Measurements from ENCODE around the gene INPPL1.
A peak's percentile ranks its signal among the peaks of the same experiment; 100 is the strongest.

INPPL1 gene

DNA sequence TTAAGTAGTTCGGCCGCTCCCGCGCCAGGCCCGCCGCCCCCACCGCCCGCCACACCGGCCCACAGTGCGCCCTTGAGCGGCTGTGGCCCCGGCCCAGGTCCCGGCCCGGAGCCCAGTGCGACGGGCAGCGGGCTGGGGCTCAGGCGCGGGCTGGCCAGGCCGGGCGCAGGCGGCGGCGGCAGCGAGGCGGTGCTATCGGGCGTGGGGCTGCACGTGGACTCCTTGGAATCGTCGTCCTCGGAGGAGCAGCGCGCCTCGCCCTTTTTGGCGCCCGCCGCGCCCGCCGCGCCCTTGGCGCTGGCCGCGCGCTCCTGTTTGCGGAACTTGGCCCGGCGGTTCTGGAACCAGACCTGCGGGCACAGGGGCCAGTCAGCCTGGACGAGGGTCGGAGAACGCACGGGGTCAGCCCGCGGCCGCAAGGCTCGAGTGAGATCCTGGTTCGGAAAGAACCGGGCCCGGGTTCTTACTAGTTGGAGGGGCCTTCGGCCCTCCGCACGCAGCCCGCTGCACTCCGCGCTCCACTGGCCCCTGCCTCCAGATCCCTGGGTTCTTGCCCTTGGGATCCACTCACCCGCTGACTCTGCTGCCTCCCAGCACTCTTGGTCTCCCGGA is 15.4 kb downstream of the INPPL1 start:
- peak overlapping the region; percentile 92 for H3K27ac Mint-ChIP-seq
- peaks cover 45 to 48% of the 10 kb centered on the region in 2 donors for H3K27me3 Mint-ChIP-seq
- DNase-seq (no peak), ATAC-seq (replicated peaks) (peak; percentile 23 to 35)
- peaks cover 21% of the 10 kb centered on the region in 2 donors for H3K36me3 Mint-ChIP-seq
- no peaks in the 10 kb centered on the region for H3K9me3 Mint-ChIP-seq
- peak overlapping the region; percentile 83 to 86 for H3K4me3 Mint-ChIP-seq
- H3K4me1 Mint-ChIP-seq = peaks cover 23 to 40% of the 10 kb centered on the region in 2 donors

- Mint-ChIP-seq H3K36me3 (peaks cover 17 to 21% of the 10 kb centered on the region in 2 donors), H3K4me3 (peak overlapping the region; percentile 80 to 86), H3K27ac (peak overlapping the region; percentile 92), H3K4me1 (peaks cover 22 to 34% of the 10 kb centered on the region in 2 donors), H3K9me3 (no peaks in the 10 kb centered on the region), H3K27me3 (peaks cover 45 to 48% of the 10 kb centered on the region in 2 donors)
- DNase-seq (no peak), ATAC-seq (replicated peaks) (peak; percentile 44 to 47)
Observed at GRCh38 chr11:72240461-72241290, 16.1 kb downstream of the INPPL1 start.

DNA sequence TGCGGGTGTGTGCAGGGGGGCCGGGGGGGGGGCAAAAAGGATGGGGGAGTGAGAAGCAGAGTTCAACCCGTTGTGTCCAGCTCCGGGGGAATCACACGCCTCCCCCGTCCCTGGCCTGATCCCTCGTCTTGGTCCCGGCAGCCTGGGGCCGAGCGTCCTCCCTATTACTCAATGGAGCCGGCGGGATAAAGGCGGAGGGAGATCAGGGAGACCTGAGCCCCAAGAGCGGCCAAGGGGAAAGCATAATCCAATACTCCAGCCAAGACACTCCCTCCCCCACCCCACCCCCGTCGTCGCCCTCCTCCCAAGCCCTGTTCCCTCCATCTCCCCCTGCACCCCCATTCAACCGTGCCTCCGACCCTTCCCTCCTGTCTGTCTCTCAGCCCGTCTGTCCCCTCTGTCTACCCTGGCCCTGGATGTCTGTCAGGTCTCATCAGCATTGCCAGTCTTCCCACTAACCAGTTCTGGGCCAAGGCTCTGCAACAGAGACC is 16.8 kb downstream of the INPPL1 start:
- DNase-seq (no peak), ATAC-seq (replicated peaks) (no peak)
- peaks cover 22 to 34% of the 10 kb centered on the region in 2 donors for H3K4me1 Mint-ChIP-seq
- H3K36me3 Mint-ChIP-seq = peaks cover 17% of the 10 kb centered on the region in 2 donors
- peaks cover 45 to 48% of the 10 kb centered on the region in 2 donors for H3K27me3 Mint-ChIP-seq
- no peaks in the 10 kb centered on the region for H3K9me3 Mint-ChIP-seq
- no peak overlapping the region for H3K4me3 Mint-ChIP-seq
- H3K27ac Mint-ChIP-seq = no peak overlapping the region

DNA sequence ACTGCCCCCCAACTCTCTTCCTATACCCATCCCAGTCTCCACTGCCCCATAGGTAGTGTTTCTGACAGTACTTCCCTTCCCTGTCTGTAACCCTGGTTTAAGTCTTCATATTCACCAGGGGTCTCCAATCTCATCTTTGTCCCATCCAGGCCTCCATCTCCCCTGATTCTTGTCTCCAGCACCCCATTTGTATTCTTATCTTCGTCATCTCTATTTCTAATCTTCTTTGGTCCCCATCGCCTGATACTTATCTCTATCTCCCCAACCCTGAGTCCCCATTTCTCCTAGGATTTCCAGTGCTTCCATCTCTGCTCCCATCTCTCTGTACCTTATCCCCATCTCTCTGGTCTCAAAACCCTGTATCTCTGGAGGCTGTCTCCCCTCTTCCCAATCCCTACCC is 17.6 kb downstream of the INPPL1 start:
- H3K4me3 Mint-ChIP-seq = no peak overlapping the region
- H3K4me1 Mint-ChIP-seq = peaks cover 21 to 34% of the 10 kb centered on the region in 2 donors
- peaks cover 13 to 14% of the 10 kb centered on the region in 2 donors for H3K36me3 Mint-ChIP-seq
- H3K27me3 Mint-ChIP-seq = peaks cover 45 to 48% of the 10 kb centered on the region in 2 donors
- H3K27ac Mint-ChIP-seq = no peak overlapping the region
- H3K9me3 Mint-ChIP-seq = no peaks in the 10 kb centered on the region
- ATAC-seq (replicated peaks) (no peak), DNase-seq (no peak)

DNA sequence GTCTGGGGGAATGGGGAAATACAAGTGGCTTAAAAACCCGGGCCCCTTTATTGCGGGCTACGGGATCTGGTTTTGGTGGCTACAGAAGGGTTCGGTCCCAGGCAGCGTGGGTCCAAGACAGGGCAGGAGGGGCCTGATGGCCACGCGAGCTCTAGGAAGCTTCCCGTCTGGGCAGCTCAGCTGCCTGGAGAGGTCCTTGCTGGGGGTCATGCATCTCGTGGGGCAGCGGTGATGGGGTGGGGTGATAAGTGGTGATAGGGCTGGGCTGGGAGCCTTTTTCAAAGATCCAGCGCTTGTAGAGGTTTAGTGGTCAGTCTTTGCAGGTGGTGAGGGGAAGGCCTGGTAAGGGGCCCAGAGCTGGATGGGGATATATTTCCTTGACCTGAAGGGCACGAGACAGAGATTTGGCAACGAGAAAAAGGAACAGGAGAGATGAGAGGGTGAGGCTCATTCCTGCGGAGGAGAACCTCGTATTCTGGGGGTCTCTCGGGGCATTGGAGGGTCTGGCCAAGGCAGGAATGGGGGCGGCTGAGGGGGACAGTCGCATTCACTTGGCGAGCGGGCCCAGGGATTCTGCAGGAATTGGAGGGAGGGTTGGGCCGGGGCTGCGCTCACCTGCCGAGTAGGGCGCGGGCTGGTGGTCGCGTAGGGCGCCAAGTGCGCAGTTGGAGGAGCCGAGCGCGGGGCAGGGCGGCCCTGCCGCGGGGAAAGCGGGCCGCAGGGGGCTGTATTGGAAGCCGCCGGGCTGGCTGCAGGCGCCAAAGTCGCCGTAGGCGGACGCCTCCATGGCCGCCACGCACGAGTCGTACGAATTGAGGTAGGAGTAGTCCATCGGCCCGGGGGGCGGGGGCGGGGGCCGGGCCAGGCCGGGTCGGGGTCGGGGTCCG is 18.8 kb downstream of the INPPL1 start:
- H3K4me1 Mint-ChIP-seq = peaks cover 21 to 34% of the 10 kb centered on the region in 2 donors
- no peak overlapping the region for H3K27ac Mint-ChIP-seq
- ATAC-seq (replicated peaks) = no peak
- peak overlapping the region; percentile 52 to 57 for H3K4me3 Mint-ChIP-seq
- peaks cover 4 to 8% of the 10 kb centered on the region in 2 donors for H3K36me3 Mint-ChIP-seq
- no peak for DNase-seq
- H3K27me3 Mint-ChIP-seq = peaks cover 45 to 48% of the 10 kb centered on the region in 2 donors
- H3K9me3 Mint-ChIP-seq = no peaks in the 10 kb centered on the region

GRCh38 chr11:72244060-72244360 is 19.4 kb downstream of the INPPL1 start, which contains the start of gene PHOX2A:
Gene PHOX2A, minus strand, starts transcription at chr11:72244176. Its CDS starts 172 bp downstream, at chr11:72244004.
- H3K9me3 Mint-ChIP-seq = no peaks in the 10 kb centered on the region
- no peak within 1 kb of the TSS for H3K27ac Mint-ChIP-seq
- H3K36me3 Mint-ChIP-seq = peaks cover 0 to 8% of the 10 kb centered on the region in 2 donors
- H3K4me1 Mint-ChIP-seq = peaks cover 20 to 31% of the 10 kb centered on the region in 2 donors
- peaks cover 42 to 46% of the 10 kb centered on the region in 2 donors for H3K27me3 Mint-ChIP-seq
- ATAC-seq (replicated peaks) (no peak), DNase-seq (no peak)
- H3K4me3 Mint-ChIP-seq = peak within 1 kb of the TSS; percentile 52 to 57

DNA sequence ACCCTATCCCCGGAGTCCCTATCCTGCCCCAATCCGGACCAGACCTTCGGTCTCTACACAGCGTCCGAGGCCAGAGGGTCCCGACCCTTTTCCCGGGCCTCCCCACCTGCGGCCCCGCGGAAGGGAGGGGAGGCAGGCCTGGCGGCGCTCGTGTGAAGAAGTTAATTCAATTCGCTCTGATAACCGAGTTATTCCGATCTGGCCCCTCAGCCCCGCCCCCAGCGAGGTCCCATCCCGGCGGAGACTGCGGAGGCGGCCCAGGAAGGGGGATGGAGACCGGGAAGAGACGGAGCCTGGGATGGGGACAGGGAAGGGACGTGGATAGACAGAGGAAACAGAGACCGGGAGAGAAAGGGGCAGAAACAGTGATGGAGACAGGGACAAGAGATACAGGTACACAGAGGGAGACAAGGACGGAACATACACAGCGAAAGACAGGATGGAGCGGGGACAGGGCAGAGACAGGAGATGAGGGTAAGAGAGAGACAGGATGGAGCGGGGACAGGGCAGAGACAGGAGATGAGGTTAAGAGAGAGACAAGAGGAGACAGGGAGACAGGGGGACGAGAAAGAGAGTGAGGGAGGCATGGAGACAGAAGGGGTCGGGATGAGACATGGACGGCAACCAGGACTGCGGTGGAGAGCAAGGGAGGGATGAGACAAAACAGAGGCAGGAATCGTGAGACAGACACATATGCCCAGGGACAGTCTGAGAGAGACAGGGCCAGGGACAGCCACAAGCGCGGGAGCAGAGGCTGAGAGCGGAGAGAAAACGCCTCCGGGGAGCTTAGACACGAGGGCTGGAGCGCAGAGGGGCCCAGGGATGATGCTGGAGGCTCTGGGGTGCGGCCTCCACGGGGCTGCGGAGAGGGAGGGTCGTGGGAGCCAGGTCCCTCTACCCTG is 20.0 kb downstream of the INPPL1 start:
- peaks cover 17 to 25% of the 10 kb centered on the region in 2 donors for H3K4me1 Mint-ChIP-seq
- ATAC-seq (replicated peaks) (no peak), DNase-seq (no peak)
- H3K27me3 Mint-ChIP-seq = peaks cover 39 to 40% of the 10 kb centered on the region in 2 donors
- peak overlapping the region; percentile 7 to 9 for H3K4me3 Mint-ChIP-seq
- no peaks in the 10 kb centered on the region for H3K9me3 Mint-ChIP-seq
- H3K27ac Mint-ChIP-seq = no peak overlapping the region
- H3K36me3 Mint-ChIP-seq = peaks cover 0 to 8% of the 10 kb centered on the region in 2 donors

DNA sequence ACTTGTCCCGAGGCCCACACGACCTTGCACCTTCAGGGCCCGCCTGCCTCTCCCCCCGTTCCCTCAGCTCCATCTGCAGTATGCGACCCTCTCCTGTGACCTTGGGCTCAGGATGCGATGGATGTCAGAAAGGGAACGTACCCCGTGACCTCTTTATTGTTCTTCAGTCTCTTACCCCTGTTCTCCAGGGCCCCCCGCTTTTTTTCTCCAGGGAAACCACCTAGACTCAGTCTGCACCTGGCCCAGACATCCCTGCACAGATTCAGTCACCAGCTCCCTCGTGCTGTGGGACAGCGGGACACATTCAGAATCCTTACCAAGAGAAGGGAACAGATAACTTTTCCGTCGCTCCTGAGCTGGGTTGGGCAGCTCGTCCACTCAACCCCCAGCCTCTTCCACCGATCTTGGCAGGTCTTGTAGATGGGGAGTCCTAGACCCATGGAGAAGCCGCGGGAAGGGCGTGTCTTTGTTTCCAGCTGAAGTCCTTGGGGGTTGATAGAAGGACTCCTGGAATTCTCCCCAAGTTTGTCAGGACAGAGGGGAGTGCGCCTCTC is 20.8 kb downstream of the INPPL1 start:
- peaks cover 15 to 22% of the 10 kb centered on the region in 2 donors for H3K4me1 Mint-ChIP-seq
- DNase-seq (no peak), ATAC-seq (replicated peaks) (no peak)
- H3K4me3 Mint-ChIP-seq = no peak overlapping the region
- H3K27me3 Mint-ChIP-seq = peaks cover 38 to 40% of the 10 kb centered on the region in 2 donors
- H3K9me3 Mint-ChIP-seq = no peaks in the 10 kb centered on the region
- H3K27ac Mint-ChIP-seq = no peak overlapping the region
- peaks cover 0 to 6% of the 10 kb centered on the region in 2 donors for H3K36me3 Mint-ChIP-seq

- Mint-ChIP-seq H3K36me3 (peaks cover 0 to 4% of the 10 kb centered on the region in 2 donors), H3K4me1 (peaks cover 9 to 14% of the 10 kb centered on the region in 2 donors), H3K4me3 (no peak overlapping the region), H3K27me3 (peaks cover 22 to 33% of the 10 kb centered on the region in 2 donors), H3K9me3 (no peaks in the 10 kb centered on the region), H3K27ac (no peak overlapping the region)
- no peak for ATAC-seq (replicated peaks)
- no peak for DNase-seq
Observed at GRCh38 chr11:72247584-72247983, 23.0 kb downstream of the INPPL1 start.

DNA sequence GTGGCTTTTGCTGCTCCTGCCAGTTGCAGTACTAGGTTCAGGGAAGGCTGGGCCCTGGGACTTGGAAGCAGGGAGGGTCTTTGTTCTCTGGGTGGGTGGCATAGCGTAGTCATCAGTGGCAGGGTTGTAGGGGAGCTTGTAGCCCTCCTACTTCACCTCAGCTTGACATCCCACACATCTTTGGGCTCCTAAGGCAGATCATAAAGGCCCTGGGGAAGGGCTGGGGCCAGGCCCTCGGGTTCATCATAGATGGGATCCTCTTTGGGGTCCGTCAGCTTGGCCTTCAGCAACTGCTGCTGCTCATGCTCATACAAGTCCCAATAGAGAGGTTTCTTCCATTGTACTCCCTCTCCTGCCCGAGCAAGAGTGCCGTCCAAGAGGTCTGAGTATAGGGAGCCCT is 25.4 kb downstream of the INPPL1 start:
- Mint-ChIP-seq H3K27me3 (peaks cover 12 to 39% of the 10 kb centered on the region in 2 donors), H3K27ac (no peak overlapping the region), H3K4me1 (peaks cover 6 to 16% of the 10 kb centered on the region in 2 donors), H3K9me3 (peaks cover 4 to 5% of the 10 kb centered on the region in 2 donors), H3K4me3 (no peak overlapping the region), H3K36me3 (no peaks in the 10 kb centered on the region)
- ATAC-seq (replicated peaks) (no peak), DNase-seq (no peak)

DNA sequence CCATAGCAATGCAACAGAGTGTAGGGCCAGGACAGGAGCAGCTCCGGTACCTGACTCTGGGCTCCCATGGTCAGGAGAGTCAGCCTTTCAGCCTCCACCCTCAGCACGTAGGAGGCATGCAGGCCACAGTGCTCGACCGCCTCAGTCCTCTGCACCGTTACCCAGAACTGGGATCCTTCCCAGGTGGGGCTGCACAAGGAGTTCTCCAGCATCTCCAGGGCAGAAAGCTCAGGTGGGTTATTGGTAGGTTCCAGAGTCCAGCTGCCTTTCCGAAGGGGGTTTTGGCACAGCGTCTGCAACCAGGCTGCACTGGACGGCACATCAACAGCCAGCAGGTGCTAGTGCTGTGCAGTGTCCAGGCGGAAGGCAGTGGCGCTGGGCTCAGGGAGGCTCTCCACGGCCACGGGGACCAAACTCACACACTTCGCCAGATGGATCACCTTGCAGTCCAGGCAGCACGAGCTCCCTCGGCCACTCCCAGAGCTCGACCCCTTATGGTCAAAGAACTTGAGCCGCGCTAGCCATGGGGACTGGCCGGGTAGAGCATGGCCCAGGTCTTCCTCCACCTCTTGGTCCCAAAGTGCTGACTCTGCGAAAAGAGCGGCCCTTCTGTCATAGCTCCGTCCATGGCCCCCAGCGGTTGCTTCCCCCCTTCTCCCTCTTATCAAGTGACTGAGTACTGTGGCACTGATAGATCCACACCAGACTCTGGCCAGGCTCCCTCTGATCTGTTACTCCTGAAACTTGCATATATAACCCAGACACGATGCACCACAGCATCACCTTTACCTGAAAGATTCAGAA is 26.3 kb downstream of the INPPL1 start:
- Mint-ChIP-seq H3K4me1 (peaks cover 10 to 17% of the 10 kb centered on the region in 2 donors), H3K4me3 (no peak overlapping the region), H3K9me3 (peaks cover 4 to 5% of the 10 kb centered on the region in 2 donors), H3K36me3 (no peaks in the 10 kb centered on the region), H3K27ac (no peak overlapping the region), H3K27me3 (peaks cover 16 to 44% of the 10 kb centered on the region in 2 donors)
- DNase-seq = no peak
- ATAC-seq (replicated peaks) = no peak

DNA sequence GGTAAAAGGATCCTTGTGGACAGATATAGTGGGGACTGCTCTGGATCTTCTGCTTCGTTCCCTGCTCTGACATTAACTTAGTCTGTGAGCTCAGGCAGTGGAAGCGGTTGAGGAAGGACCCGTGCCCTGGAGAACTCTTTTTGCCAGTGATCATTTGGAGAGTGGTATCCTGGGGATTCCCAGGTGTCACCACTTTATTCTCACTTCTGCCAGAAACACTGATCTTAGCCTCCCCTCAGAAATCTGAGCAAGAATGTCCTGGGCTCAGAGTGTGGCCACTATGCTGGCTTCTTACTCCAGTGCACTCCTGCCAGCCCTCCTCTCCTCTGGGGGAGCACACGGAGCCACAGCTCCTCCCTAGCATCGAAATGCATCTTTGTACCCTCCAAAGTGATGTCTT is 27.0 kb downstream of the INPPL1 start:
- H3K27ac Mint-ChIP-seq = no peak overlapping the region
- no peaks in the 10 kb centered on the region for H3K36me3 Mint-ChIP-seq
- ATAC-seq (replicated peaks) (peak; percentile 41 to 63), DNase-seq (no peak)
- H3K9me3 Mint-ChIP-seq = peaks cover 4 to 5% of the 10 kb centered on the region in 2 donors
- H3K4me1 Mint-ChIP-seq = peaks cover 10 to 17% of the 10 kb centered on the region in 2 donors
- H3K27me3 Mint-ChIP-seq = peaks cover 16 to 44% of the 10 kb centered on the region in 2 donors
- no peak overlapping the region for H3K4me3 Mint-ChIP-seq

All from stimulated activated naive B cell treated with anti-CD40 and anti-IgM and Interleukin-4, amounts not matched to agents 10 μg/mL and 1 μg/mL and 100 μg/mL, for 72 hours (primary cell).